Naive thymus-derived CD8-positive, alpha-beta T cell (primary cell): ENCODE data around the gene CLEC3A. TPM values are rescaled to one million over a fixed set of nuclear protein-coding genes. Genes with fewer than 3 reads are reported as not detected.
"Not testable (repeated sequence)": the region's sequence is repeated elsewhere in the genome, so short reads cannot be mapped to it uniquely, and the experiment has no call there.

ENCODE experiments used
- ATAC-seq, 2 donors: fragments of 150-1000 bp; cut with Tn5 transposase in 1 of 2; sonication (Bioruptor Pico), chemical (Tn5 transposase) in 1 of 2; 1 replicate in 1 of 2; 2 replicates in 1 of 2; pipeline ENCODE4 v1.10.0; 2021; ENCODE audit warnings: mild to moderate bottlenecking in 2 of 2, moderate library complexity in 2 of 2
- POLR2A ChIA-PET: fragments of 350-600 bp; sonication (Branson Sonifier 250); formaldehyde crosslinking; loops from one replicate; lab custom pipeline; 2021; ENCODE audit warnings: antibody characterized with exemption; lab: Charles Lee
- DNase-seq, 10 donors: peaks; one replicate each; pipeline versions ENCODE4 v3.0.0 to v3.0.0-alpha.2; 2020 to 2022
- H3K27ac Mint-ChIP-seq, 10 donors: one replicate each; pipeline ENCODE4 v1.8.0; 2020 to 2022; ENCODE audit warnings: mild to moderate bottlenecking in 10 of 10, mixed read lengths in 10 of 10, moderate library complexity in 4 of 10, inconsistent platforms in 1 of 10
- H3K27me3 Mint-ChIP-seq, 5 donors: one replicate each; pipeline ENCODE4 v1.8.0; 2021 to 2022; ENCODE audit warnings: mixed read lengths in 5 of 5
- H3K36me3 Mint-ChIP-seq, 3 donors: one replicate each; pipeline ENCODE4 v1.8.0; 2020 to 2022; ENCODE audit warnings: mixed read lengths in 3 of 3, mild to moderate bottlenecking in 2 of 3, inconsistent platforms in 1 of 3
- H3K4me1 Mint-ChIP-seq, 4 donors: one replicate each; pipeline ENCODE4 v1.8.0; 2021 to 2022; ENCODE audit warnings: mixed read lengths in 4 of 4
- H3K4me3 Mint-ChIP-seq, 10 donors: one replicate each; pipeline ENCODE4 v1.8.0; 2020 to 2022; ENCODE audit warnings: mild to moderate bottlenecking in 10 of 10, mixed read lengths in 10 of 10, moderate library complexity in 6 of 10, inconsistent platforms in 1 of 10
- H3K9me3 Mint-ChIP-seq, 9 donors: one replicate each; pipeline ENCODE4 v1.8.0; 2020 to 2022; ENCODE audit warnings: mixed read lengths in 9 of 9, mild to moderate bottlenecking in 3 of 9, inconsistent platforms in 1 of 9, moderate library complexity in 1 of 9
- polyA plus RNA-seq, 3 donors: library from polyadenylated mRNA; unstranded; fragments of 300-500 nt; fragmentation: Illumina TruSeq; gene quantifications; one replicate each; pipeline ENCODE4 v1.2.3, GENCODE V29; 2021
- total RNA-seq, 8 experiments: library from RNA in 2 of 8; stranded (reverse) in 2 of 8; gene quantifications; one replicate each; pipeline ENCODE4 v1.2.3 and lab custom pipeline; 2021 to 2026

Gene CLEC3A
- total and polyA plus RNA-seq, 5 experiments from 2014 or later = not detected

DNA sequence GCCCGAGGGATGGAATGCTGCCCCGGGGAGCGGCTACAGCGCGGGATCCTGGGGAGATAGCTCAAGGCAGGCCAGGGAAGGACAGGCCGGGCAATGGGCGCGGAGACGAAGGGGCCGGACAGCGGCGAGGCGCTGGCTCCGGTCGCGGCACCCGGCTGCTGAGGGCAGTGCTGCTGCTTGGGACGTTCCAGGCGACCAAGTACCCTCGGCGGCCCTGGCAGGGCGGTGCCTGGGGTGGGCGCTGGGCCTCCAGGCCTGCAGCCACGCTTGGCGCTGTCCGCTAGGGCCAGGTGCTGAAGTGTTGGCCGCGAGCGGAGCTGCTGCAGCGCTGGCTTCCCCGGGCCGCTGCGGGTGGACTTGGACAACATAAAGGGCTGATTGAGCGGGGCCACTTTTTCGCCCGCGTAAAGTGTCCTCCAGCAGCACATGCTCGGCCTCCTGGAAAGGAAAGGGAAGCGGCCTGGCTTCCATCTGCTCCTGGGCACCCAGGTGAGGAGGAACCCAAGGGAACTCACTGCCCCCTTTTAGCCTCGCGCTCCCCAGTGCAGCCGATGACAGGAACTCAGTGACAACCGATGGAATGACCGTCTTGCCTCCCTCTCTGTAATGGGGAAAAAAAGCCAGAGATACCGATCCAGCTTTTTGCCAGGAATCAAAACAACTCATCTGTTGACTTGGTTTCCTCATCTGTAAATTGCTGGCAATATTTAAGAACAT is 23.7 kb downstream of the CLEC3A start:
- Mint-ChIP-seq H3K4me3 (no peak overlapping the region), H3K27ac (no peak overlapping the region), H3K36me3 (no peaks in the 10 kb centered on the region), H3K27me3 (peaks cover 17 to 47% (median 34%) of the 10 kb centered on the region in 5 donors), H3K9me3 (no peaks in the 10 kb centered on the region), H3K4me1 (peaks cover 0 to 2% (median 0%) of the 10 kb centered on the region in 4 donors)
- POLR2A ChIA-PET = no interaction called here
- DNase-seq = peak in 2 of 10 donors; percentile 2 to 4
- ATAC-seq = no peak

DNA sequence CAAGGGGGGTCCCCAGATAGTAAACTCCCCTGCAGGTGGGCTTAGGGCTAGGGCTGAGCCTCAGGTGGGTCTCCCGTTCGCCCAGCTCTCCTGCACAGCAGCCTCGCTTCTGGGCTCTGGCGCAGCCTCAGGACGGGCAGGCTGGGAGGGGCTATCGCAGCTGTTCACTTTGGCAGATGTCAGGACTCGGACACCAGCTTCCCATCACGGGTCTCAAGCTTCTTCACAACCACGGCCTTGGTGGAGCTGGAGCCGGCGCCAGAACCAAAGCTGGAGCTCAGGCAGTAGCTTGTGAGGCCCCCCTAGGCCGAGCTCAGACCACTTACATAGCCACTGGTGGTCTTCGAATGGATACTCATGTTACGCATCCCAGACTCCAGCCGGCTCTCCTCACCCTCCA is 26.0 kb downstream of the CLEC3A start:
- no peak overlapping the region for H3K4me3 Mint-ChIP-seq
- H3K27ac Mint-ChIP-seq = no peak overlapping the region
- DNase-seq (no peak), ATAC-seq (no peak)
- peaks cover 17 to 37% (median 24%) of the 10 kb centered on the region in 5 donors for H3K27me3 Mint-ChIP-seq
- POLR2A ChIA-PET = no interaction called here
- no peaks in the 10 kb centered on the region for H3K9me3 Mint-ChIP-seq
- H3K4me1 Mint-ChIP-seq = peaks cover 0 to 2% (median 0%) of the 10 kb centered on the region in 4 donors
- H3K36me3 Mint-ChIP-seq = no peaks in the 10 kb centered on the region

DNA sequence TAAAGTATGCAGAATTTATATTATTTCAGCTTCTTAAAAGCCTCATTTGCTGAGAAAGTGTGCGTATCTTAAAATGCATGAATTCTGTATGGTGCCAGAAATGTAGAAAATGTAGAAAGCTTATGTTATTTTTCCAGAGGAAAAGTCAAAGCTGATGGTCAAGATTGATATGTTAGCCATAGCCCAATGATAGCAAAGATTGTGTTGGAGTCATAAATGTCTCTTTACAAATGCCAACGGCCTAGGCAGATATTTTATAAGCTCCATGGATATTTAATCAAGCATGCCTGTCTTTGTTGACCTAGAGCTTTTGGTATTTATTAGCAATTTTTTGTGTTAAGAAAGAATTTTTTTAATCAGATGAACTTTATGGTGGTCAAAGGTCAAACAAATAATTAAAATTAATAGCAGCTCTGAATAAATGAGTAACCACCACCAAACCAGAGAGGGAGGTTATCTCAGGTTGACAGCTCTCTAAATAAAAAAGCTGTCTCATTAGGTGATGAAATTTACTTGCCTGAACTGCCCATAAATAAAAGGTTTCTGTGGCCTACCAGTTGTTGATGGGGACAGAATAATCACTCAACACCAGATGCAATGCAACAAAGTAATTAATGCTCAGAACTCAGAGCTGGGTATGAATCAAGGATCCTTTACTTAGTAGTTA is 28.5 kb downstream of the CLEC3A start:
- no peaks in the 10 kb centered on the region for H3K9me3 Mint-ChIP-seq
- H3K27ac Mint-ChIP-seq = no peak overlapping the region
- POLR2A ChIA-PET = no interaction called here
- H3K4me1 Mint-ChIP-seq = peaks cover 0 to 2% (median 0%) of the 10 kb centered on the region in 4 donors
- H3K27me3 Mint-ChIP-seq = peaks cover 14 to 22% (median 17%) of the 10 kb centered on the region in 5 donors
- no peak for DNase-seq
- ATAC-seq = no peak
- H3K36me3 Mint-ChIP-seq = no peaks in the 10 kb centered on the region
- no peak overlapping the region for H3K4me3 Mint-ChIP-seq

DNA sequence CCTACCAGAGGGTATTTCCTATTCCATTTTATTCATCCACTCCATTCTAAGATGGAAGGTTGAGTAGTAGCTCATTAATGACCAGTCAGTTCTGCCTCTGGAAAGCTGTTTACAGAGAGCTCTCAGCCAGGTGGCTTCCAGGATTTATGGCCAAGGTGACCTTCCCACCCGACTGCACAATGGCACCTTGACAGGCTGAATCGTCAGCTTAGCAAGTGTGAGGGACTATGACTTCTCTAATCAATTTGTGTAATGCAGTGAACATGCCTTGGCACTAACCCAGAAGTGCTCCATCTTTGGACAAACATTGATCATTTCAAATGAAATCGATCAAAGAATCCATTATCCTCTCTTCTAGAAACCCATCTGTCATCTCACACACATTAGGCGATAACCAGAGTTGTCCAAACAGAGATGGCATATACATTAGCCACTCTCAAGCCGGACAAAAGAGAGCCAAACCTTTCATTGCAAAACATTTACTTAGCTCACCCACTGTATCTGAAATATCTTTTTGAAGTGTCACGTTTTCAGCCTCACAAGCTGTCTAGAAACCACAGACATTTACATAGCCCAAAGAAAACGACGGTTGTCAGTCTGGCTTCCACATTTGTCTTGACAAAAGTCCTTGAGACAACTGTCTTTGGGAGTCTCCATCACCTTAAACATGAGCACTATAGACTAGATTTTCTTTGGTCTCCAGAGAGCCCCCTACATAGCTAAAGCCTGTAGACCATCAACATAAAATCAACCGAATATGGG is 35.6 kb downstream of the CLEC3A start:
- Mint-ChIP-seq H3K9me3 (no peaks in the 10 kb centered on the region), H3K36me3 (peaks cover 0 to 2% (median 0%) of the 10 kb centered on the region in 3 donors), H3K27ac (no peak overlapping the region), H3K27me3 (peaks cover 1 to 39% (median 10%) of the 10 kb centered on the region in 5 donors), H3K4me3 (no peak overlapping the region), H3K4me1 (no peaks in the 10 kb centered on the region)
- POLR2A ChIA-PET = no interaction called here
- DNase-seq (no peak), ATAC-seq (no peak)

DNA sequence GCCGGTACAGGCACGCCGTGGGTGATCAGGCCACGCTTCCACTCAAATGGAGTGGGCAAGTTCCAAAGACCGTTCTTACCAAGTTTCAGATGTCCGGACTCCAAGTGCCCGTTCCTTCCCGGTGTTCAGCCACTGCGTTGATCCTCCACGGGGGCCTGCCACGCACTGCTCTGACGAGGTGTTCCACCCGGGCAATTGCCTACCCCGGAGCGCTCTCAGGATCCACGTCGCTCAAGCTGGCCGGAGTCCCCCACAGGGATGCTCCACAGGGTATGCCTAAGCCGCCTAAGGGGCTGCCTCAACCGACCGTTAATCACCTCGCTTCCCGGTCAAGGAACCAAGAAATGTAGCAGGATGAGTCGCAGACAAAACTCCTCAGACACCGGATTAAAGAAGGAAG is 37.5 kb downstream of the CLEC3A start:
- DNase-seq, H3K4me1 Mint-ChIP-seq, H3K27ac Mint-ChIP-seq, H3K9me3 Mint-ChIP-seq, POLR2A ChIA-PET, H3K36me3 Mint-ChIP-seq, ATAC-seq, H3K4me3 Mint-ChIP-seq: not testable (repeated sequence)
- H3K27me3 Mint-ChIP-seq = peaks cover 1 to 39% (median 6%) of the 10 kb centered on the region in 5 donors

DNA sequence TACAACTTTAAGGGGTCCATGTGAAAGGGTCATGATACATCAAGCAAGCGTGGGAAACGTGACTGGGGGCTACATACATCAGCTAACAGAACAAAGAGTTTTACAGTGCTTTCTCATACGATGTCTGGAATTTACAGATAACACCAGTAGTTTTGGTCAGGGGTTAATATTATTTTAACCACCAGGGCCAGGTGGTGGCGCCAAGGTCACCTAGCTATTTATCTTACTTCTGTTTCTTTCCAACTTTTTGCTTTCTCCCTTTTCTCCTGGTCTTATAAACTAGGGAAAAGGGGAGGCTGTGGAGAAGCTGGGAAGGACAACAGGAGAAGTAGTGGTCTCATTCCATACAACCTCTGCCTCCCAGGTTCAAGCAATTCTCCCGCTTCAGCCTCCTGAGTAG is 37.9 kb downstream of the CLEC3A start:
- no peak for ATAC-seq
- H3K9me3 Mint-ChIP-seq = no peaks in the 10 kb centered on the region
- peaks cover 1 to 44% (median 6%) of the 10 kb centered on the region in 5 donors for H3K27me3 Mint-ChIP-seq
- no peak for DNase-seq
- H3K4me3 Mint-ChIP-seq = no peak overlapping the region
- POLR2A ChIA-PET = no interaction called here
- H3K4me1 Mint-ChIP-seq = no peaks in the 10 kb centered on the region
- peaks cover 0 to 2% (median 0%) of the 10 kb centered on the region in 3 donors for H3K36me3 Mint-ChIP-seq
- no peak overlapping the region for H3K27ac Mint-ChIP-seq

DNA sequence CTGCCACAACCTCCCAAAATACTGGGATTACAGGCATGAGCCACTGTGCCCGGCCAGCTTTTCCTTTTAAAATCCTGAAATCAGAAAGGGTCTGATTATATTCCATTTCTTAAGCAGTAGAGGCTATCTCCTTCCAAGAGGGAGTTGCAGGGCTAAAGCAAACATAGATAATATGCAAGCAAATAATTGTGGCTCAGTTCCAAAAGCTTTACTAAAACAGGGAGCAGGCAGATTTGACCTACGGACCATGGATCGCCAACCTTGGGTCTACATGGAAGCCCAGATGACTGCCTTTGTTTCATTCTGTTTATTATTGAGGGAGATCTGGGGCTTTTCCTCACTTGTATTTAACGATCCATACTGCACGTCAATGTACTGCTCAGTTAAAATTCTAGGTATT is 38.5 kb downstream of the CLEC3A start:
- H3K4me1 Mint-ChIP-seq = no peaks in the 10 kb centered on the region
- DNase-seq = no peak
- POLR2A ChIA-PET = no interaction called here
- H3K27ac Mint-ChIP-seq = no peak overlapping the region
- peaks cover 0 to 2% (median 0%) of the 10 kb centered on the region in 3 donors for H3K36me3 Mint-ChIP-seq
- peaks cover 1 to 47% (median 6%) of the 10 kb centered on the region in 5 donors for H3K27me3 Mint-ChIP-seq
- H3K9me3 Mint-ChIP-seq = no peaks in the 10 kb centered on the region
- ATAC-seq = no peak
- no peak overlapping the region for H3K4me3 Mint-ChIP-seq

DNA sequence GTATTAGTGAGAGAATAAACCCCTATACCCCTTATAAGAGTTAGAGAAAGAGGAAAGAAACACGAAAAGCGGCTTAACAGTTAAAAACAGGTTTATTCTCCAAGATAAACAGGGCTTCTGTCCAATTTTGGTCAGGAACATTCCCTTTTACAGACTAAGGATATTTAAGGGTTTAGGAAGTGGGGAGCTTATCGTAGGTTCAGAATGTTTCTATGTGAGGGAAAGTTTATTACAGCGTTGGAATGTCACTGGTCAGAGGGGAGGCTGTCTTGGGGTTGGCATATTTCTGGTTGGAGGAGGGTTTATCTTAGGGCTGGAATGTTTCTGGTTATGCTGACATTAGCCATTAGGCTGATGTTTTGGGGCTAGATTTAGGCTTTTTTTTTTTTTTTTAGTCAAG is 43.0 kb downstream of the CLEC3A start:
- no peak for DNase-seq
- POLR2A ChIA-PET = no interaction called here
- Mint-ChIP-seq H3K4me3 (no peak overlapping the region), H3K4me1 (no peaks in the 10 kb centered on the region), H3K9me3 (no peaks in the 10 kb centered on the region), H3K36me3 (no peaks in the 10 kb centered on the region), H3K27ac (no peak overlapping the region), H3K27me3 (peaks cover 6 to 14% (median 11%) of the 10 kb centered on the region in 5 donors)
- ATAC-seq = no peak

DNA sequence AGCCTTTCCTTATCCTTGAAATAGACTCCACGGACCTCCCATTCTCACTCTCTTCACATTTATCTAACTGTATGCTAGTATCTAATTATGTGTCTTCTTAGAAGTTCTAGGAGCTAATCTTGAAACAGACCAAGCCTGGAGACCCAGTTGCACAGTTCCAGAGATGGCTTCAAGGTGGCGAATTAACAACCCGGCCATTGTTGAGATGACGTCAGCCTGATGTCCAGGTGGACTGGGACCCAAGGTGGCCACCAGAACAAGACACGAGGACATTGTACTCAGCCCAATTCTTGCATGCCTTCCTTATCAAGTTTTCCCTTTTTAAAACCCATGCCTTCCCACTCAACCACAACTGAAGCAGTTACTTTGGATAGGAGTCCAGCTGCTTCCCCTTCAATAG is 47.6 kb downstream of the CLEC3A start:
- no peak for DNase-seq
- peaks cover 10 to 22% (median 18%) of the 10 kb centered on the region in 5 donors for H3K27me3 Mint-ChIP-seq
- H3K9me3 Mint-ChIP-seq = no peaks in the 10 kb centered on the region
- POLR2A ChIA-PET = no interaction called here
- no peak overlapping the region for H3K27ac Mint-ChIP-seq
- peaks cover 0 to 1% (median 0%) of the 10 kb centered on the region in 4 donors for H3K4me1 Mint-ChIP-seq
- no peaks in the 10 kb centered on the region for H3K36me3 Mint-ChIP-seq
- no peak overlapping the region for H3K4me3 Mint-ChIP-seq
- no peak for ATAC-seq

DNA sequence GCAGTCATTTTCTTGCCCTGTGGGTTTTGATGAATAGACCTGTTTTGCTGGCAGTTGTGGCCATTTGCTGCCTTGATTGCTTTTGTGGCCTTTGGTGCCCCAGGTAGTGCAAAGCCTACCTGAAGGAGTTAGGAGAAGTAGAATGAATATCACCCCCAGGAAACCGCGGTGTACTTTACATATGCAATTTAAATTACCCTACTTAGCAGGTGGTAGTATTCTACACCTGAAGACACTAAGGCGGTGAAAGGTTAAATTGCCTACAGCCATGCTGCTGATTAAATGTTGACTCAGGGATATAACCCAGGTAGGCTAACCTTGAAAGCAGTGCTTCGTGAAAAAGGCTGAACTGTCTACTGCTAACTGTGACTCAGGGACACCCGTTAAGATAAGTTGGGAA is 49.9 kb downstream of the CLEC3A start:
- Mint-ChIP-seq H3K9me3 (no peaks in the 10 kb centered on the region), H3K36me3 (no peaks in the 10 kb centered on the region), H3K27ac (no peak overlapping the region), H3K4me3 (no peak overlapping the region), H3K27me3 (peaks cover 9 to 17% (median 13%) of the 10 kb centered on the region in 5 donors), H3K4me1 (peaks cover 0 to 1% (median 0%) of the 10 kb centered on the region in 4 donors)
- ATAC-seq = no peak
- no peak for DNase-seq
- POLR2A ChIA-PET = no interaction called here

DNA sequence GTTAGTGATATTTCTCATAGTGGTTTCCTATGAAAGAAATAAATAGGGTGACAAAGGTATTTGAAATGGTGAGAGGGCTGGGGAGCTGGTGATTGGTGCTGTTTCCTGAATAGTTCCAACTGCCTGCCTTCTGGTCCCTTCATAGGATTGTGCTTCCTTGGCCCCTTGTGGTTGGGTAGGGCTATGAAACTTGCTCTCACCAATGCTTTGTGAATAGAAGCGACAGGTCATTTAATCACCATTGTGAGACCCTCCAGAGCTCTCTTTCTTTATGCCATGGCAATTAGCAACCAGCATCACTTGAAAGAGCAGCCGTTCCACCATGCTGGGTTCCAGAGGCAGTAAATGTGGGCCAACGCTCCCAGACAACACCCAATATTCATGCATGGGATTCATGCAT is 53.5 kb downstream of the CLEC3A start:
- no peaks in the 10 kb centered on the region for H3K36me3 Mint-ChIP-seq
- H3K27me3 Mint-ChIP-seq = peaks cover 7 to 24% (median 12%) of the 10 kb centered on the region in 5 donors
- H3K4me1 Mint-ChIP-seq = peaks cover 0 to 1% (median 0%) of the 10 kb centered on the region in 4 donors
- peaks cover 0 to 9% (median 0%) of the 10 kb centered on the region in 9 donors for H3K9me3 Mint-ChIP-seq
- DNase-seq (no peak), ATAC-seq (no peak)
- no peak overlapping the region for H3K27ac Mint-ChIP-seq
- POLR2A ChIA-PET = no interaction called here
- H3K4me3 Mint-ChIP-seq = no peak overlapping the region

DNA sequence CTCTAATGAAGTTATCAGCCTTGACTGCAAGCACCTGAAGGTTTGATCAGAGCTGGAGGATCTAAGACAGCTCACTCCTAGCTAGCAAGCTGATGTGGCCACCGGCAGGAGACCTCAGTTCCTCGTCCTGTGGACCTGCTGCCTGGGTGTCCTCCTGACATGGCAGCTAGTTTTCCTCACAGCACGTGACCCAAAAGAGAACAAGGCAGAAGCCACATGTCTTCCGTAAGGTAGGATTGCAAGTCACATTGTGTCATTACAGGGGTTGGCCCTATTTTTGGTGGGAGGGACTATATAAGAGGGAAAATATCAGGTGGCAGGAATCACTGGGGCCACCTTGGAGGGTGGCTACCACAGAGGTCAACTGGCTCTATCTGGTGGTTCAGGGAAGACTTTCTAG is 59.0 kb downstream of the CLEC3A start:
- H3K36me3 Mint-ChIP-seq = no peaks in the 10 kb centered on the region
- no peak overlapping the region for H3K27ac Mint-ChIP-seq
- H3K27me3 Mint-ChIP-seq = peaks cover 6 to 22% (median 13%) of the 10 kb centered on the region in 5 donors
- H3K9me3 Mint-ChIP-seq = peaks cover 0 to 9% (median 0%) of the 10 kb centered on the region in 9 donors
- H3K4me1 Mint-ChIP-seq = no peaks in the 10 kb centered on the region
- H3K4me3 Mint-ChIP-seq = no peak overlapping the region
- no peak for DNase-seq
- POLR2A ChIA-PET = no interaction called here
- ATAC-seq = no peak
